Measurements from ENCODE around the gene KAT5.
"Not testable (repeated sequence)": the region's sequence is repeated elsewhere in the genome, so short reads cannot be mapped to it uniquely, and the experiment has no call there.

KAT5 gene

DNA sequence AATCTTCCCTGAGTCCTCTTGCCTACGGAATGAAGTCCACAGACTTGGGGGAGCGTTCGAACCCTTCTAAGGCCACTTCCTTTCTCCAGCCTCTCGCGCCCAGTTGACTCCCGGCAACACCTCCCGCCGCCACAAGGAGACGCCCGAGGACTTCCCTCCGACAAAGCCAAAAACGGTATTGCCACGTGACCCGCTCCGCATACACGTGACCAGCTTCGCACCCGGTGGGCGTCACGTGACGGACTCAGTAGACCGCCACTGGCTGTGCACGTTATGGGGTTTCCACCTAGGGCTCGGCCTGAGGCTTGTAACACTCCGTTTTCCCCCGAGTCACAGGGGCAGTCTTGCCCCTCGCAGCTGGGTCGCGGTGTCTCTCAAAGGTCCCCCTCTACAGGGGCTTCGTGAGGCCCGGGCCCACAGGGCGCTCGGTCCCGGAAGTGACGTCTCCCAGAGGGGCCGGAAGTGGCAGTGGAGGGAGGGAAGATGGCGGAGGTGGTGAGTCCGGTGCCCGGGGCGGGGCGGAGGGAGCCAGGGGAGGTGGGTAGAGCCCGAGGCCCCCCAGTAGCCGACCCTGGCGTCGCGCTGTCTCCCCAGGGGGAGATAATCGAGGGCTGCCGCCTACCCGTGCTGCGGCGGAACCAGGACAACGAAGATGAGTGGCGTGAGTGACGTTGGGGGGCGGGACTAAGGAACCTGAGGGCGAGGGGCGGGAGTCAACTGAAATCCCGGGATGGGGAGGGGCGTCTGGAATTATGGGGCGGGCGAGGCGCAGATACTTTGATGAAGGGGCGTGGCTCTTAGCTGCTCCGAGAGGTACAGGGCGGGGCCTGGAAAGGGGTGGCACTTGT is at the start of gene KAT5:
Gene KAT5, plus strand, starts transcription at position 468 of the 848 bp plus-strand sequence. Its CDS starts 16 bp downstream, at position 484.
- peak; percentile 99 for DNase-seq (ENCODE audit: low spot score)

DNA sequence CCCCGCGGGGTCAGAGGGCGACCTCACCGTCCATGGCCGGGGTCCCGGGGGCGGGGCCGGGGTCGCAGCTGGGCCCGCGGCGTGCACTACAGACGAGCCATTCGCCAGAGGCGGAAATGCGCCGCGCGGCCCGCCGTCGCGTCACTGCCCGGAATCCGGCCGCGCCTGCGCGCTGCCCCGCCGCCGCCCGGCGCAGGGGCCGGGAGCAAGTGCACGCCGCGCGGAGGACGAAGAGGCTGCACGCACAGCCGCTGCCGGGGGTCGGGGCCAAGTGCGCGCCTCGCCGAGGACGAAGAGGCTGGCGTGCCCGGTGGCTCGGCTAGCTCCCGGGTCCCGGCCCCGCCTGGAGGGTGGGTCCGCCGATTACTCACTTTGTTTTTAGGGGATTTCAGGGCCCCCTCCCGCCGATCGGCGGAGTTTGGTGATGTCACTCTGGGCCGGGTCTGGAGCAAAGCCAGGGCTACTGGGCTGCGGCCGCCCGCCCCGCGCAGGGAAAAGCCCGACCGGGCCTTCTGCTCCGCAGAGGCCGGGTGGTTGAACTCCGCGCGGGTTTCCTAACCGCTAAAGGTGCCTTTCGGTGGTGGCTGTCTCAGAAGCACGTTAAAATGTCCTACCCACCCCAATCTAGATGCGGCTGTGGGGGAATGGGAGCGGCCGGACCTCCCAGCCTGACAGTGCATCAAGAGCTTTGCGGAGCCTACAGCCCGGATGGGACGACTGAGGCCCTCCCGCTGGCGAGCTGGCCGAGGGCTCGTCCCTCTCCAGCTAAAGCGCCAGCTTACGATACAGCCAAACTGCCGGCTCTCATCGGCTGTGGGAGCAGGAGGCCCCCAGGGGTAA is 49.0 kb upstream of the KAT5 start, which contains the start of gene RELA:
Gene RELA, minus strand, starts transcription at position 118 of the 840 bp plus-strand sequence. Its CDS starts 84 bp downstream, at position 34.
- peak; percentile 92 for DNase-seq (ENCODE audit: low spot score)

DNA sequence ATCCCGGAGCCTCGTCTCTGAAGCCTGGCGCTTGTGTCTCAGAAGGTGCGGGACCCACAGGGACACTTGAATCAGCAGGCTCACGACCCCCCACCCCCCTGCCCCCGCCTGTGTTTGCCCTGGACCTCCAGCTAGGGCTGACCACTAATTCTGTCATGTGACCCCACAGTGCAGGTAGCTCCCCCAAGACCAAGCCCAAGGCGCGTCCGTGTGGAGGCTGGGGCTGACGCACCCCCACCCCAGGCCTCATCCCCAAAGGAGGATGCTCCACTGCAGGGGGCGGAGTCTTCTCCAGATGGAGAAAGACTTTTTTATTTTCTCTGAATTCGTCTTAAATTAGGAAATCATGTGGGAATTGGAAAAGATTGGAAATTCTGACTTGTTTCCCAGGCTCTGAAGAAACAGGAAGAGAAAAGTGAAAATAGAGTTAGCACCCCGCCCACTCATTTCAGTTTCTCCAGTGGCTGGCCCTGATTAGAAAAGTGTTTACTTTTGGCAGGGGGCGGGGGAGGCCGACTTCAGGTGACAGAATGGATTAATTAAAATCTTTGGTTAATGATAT is 48.3 kb upstream of the KAT5 start:
- DNase-seq (ENCODE audit: low spot score): peak; percentile 53

DNA sequence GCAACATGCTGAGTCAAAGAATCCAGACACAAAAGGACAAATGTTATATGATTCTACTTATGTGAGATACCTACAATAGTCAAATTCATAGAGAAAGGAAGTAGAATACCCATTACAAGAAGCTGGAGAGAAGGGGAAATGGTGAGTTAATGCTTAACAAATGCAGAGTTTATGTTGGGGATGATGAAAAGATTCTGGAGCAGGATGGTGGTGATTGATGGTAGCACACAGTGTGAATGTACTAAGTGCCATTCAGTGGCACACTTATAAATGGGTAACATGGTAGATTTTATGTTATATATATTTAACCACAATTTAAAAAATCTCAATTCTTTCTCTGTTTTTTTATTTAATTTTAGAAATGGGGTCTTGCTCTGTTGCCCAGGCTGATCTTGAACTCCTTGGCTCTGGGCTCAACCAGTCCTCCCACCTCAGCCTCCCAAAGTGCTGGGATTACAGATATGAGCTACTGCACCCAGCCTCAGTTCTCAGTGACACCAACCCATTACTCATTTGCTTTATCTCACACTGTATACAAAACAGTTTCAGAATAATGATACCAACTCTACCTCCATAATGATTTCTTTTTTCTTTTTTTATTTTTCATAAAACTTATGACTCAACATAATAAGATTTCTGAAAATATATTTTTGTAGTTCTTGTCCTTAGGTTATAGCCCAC is 39.7 kb upstream of the KAT5 start:
- no peak for DNase-seq (ENCODE audit: low spot score)

DNA sequence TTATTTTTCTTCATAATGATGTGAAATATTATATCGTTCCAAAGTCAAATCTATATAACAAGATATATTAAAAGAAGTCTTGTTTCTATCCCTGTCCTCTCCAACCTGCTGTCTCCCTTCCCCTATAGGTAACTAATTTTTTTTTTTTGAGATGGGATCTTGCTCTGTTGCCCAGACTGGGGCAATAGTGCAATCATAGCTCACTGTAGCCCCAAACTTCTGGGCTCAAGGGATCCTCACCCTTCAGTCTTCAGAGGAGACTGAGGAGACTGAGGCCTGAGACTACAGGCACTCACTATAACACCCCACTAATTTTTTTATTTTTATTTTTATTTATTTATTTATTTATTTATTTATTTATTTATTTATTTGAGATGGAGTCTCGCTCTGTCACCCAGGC is 39.1 kb upstream of the KAT5 start:
- DNase-seq (ENCODE audit: low spot score): no peak

DNA sequence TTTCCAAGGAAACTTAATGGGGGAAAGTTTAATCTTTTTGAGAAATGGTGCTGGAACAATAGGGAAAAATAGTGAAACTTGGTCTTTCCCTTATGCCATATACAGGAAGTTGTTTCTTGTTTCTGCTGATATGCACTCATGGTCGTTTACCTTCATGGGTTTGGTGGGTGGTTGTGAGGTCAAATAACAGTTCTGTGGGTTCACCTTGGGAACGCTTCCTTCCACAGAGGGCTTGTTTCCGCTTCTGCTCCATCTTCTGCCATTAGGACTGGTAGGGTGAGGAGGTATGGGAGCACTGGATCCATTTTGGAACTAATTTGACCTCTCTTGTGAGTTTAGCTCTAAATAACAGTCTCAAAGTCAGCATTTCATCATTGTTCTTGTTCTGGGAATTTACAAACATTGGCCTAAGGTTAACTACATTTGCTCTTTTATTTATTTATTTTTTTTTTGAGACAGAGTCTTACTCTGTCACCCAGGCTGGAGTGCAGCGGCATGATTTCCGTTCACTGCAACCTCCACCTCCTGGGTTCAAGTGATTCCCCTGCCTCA is 31.8 kb upstream of the KAT5 start:
- no peak for DNase-seq (ENCODE audit: low spot score)

DNA sequence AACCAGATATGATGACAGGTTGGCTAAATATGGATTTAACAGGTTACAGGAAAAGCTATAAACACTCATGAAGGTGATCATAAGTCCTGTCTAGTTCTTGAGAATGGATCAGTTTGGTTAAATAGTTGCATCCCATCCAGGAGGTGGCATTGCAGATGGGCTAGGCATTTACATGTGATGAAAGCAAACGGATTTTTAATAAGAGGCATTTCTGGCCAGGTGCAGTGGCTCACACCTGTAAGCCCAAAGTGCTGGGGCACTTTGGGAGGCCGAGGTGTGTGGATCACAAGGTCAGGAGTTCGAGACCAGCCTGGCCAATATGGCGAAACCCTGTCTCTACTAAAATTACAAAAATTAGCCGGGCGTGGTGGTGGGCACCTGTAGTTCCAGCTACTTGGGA is 28.6 kb upstream of the KAT5 start:
- DNase-seq (ENCODE audit: low spot score): not testable (repeated sequence)

DNA sequence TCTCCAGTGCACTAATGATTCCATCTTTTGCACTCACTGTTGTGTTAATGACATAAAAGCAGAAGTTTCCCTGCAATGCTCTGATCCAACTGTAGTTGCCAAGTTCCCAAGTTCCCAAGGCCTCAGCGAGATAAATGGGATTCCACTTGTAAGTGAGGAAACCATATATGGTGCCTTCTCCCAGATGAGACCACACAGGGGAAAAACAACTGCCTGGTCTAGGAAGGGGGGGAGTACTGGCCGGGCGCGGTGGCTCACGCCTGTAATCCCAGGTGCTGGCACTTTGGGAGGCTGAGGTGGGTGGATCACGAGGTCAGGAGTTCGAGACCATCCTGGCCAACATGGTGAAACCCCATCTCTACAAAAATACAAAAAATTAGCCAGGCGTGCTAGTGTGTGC is 26.1 kb upstream of the KAT5 start:
- no peak for DNase-seq (ENCODE audit: low spot score)

DNA sequence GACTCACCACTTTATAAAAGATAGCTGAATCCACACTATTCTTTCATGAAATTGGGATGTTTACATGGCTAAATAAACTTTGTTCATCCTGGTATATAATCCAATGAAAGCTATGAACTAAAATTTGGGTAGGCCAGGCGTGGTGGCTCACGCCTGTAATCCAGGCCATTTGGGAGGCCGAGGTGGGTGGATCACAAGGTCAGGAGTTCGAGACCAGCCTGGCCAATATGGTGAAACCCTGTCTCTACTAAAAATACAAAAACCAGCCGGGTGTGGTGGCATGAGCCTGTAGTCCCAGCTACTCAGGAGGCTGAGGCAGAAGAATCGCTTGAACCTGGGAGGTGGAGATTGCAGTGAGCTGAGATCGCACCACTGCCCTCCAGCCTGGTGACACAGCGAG is 20.2 kb upstream of the KAT5 start:
- DNase-seq (ENCODE audit: low spot score): not testable (repeated sequence)

DNA sequence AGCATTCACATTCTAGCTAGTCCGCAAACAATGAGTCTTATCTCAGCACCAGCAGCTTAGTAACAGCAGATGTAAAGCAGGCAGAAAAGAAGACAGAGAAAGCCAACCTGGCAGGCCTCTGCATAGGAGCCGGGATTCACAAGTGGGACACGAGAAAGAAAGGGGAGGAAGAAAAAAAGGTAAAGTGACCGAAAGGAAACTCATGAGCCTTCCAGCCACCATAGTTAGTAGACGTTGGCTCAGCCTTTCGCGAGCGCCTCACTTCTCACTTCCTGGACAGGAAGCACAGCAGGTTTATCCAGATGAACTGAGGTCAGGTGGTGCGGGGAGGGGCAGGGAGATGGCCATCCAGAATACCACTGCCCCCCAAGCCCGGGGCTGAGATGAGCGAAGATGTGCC is 19.7 kb upstream of the KAT5 start:
- no peak for DNase-seq (ENCODE audit: low spot score)

DNA sequence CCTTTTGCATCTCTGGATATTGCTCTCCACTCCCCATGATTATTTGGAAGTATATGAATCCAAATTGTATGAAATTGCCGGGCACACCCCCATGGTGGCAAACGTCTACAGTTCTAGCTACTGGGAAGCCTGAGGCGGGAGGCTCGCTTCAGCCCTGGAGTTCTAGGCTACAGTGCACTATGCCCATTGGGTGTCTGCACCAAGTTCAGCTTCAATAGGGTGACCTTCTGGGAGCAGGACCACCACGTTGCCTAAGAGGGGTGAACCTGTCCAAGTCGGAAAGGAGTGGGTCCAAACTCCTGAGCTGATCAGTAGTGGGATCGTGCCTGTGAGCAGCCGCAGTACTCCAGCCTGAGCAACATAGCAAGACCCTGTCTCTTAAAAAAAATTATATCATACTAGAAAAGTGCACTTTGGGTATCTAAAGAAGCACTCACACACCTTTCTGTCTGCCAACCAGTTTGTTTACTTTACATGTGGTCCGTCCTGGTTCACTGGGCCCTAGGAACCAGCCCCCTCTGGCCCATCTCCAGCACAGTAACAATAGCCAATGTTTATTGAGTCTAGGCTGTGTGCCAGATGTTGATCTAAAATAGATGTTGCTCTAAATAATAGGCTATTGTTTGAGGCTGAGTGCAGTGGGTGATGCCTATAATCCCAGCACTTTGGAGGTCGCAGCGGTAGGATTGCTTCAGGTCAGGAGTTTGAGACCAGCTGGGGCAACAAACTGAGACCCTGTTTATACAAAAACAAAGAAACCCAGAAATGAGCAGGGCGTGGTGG is 16.4 kb upstream of the KAT5 start:
- no peak for DNase-seq (ENCODE audit: low spot score)

DNA sequence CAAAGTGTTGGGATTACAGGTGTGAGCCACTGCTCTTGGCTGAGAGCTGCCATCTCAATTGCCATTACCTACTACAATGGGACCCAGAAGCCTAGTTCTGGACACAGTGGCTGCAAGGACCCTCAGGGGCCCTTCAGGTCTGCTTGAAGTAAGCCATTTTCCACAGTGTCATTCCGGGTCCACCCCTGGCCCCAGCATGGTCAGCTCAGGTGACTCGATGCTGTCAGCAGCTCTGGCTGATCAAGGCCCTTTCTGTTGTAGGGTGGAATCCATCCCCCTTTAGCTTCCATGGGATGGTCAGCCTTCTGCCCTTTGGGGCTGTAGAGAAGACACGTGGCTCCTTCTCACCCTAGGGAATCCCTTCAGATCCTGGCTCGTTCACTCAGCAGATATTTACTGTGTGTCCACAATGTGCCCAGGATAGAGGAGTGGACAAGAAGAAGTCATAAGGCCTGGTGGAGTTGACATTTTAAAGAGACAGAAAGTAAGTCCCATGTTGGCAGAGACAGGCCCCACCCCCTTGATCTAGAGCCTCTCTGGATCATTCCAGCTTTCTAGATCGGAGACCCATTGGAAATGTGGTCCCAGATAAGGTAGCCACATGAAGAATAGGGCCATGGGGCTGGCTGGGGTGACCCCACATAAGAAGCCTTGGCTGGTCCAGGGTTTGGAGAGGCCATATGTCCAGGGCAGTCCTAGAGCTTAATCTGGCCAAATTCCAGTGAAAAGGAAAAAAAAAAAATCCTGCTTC is 15.1 kb upstream of the KAT5 start:
- DNase-seq (ENCODE audit: low spot score): no peak

DNA sequence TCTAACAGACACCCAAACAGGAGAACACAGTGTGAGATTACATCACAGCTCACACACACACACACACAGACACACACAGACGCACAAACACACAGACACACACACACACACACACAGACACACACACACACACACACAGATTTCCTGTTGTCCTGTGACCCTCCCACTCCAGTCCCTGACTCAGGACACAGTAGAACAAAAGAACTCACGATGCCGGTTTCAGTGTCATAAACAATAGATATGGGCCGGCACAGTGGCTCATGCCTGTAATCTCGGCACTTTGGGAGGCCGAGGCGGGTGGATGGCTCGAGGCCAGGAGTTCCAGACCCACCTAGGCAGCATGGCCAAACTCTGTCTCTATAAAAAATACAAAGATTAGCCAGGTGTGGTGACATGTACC is 13.8 kb upstream of the KAT5 start:
- no peak for DNase-seq (ENCODE audit: low spot score)

DNA sequence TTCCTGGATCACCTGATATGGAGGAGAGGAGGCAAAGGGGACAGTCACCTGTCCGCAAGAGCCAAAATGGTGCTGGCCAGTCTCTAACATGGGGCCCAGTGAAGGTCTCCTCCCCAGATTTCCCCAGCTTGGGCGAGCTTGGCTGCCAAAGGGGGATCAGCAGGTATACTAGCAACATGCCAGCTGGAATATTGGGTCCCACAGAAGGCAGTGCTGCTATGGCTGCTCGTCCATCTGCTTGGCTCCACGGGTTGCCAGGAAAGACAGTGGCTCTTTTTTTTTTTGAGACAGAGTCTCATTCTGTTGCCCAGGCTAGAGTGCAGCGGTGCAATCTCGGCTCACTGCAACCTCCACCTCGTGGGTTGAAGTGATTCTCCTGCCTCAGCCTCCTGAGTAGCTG is 12.7 kb upstream of the KAT5 start:
- no peak for DNase-seq (ENCODE audit: low spot score)

DNA sequence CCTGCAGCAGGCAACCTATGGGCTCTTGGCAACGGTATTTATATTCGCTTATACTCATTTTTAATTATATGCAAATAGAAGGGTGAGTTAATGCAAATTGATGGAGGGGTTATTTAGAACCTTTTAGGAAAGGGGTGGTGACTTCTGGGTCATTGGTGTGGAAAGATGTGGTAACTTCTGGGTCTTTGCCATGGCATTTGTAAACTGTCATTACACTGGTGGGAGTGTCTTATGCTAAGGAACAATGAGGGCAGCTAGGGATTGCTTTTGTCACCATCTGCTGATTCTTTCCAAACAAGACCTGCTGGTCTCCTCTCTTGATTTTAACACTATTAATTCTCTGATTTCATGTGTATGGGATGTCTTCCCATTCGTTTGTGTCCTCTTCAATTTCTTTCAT is 11.7 kb upstream of the KAT5 start:
- no peak for DNase-seq (ENCODE audit: low spot score)

DNA sequence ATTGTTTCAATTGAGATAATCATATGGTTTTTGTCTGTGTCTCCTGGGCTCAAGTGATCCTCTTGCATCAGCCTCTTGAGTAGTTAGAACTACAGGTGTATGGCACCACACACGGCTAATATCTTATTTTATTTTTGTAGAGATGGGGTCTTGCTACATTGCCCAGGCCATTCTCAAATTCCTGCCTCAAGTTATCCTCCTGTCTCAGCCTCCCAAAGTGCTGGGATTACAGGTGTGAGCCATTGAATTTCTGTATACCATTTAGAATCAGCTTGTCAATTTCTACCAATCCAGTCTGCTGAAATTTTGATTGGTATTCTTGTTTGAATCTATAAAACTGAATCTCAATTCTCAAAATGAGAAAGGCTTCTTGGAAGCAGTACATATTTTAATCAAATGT is 10.4 kb upstream of the KAT5 start:
- no peak for DNase-seq (ENCODE audit: low spot score)

DNA sequence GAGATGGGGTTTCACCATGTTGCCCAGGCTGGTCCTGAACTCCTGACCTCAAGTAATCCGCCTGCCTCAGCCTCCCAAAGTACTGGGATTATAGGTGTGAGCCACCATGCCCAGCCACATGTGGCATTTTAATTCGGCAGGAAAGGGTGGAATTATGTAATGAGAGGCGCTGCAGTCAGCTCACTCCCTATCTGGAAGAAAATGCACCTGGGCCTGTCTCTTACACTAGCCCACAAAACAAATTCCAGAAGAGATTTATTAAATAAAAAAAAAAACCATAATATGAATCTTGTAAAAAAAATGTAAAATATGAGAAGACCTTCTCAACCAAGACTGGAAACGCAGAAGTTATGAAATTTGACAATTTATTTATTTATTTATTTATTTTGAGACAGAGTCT is 8.2 kb upstream of the KAT5 start:
- DNase-seq (ENCODE audit: low spot score): no peak

DNA sequence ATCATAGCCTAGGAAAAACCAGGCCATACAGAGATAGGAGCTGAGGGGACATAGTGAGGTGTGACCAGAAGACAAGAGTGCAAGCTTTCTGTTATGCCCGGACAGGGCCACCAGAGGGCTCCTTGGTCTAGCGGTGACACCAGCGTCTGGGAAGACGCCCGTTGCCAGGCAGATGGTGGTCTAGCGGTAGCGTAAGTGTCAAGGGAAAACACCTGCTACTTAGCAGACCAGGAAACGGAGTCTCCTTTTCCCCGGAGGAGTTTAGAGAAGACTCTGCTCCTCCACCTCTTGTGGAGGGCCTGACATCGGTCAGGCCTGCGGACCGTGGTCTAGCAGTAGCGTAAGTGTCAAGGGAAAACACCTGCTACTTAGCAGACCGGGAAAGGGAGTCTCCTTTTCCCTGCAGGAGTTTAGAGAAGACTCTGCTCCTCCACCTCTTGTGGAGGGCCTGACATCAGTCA is 5.7 kb upstream of the KAT5 start:
- peak; percentile 47 for DNase-seq (ENCODE audit: low spot score)

DNA sequence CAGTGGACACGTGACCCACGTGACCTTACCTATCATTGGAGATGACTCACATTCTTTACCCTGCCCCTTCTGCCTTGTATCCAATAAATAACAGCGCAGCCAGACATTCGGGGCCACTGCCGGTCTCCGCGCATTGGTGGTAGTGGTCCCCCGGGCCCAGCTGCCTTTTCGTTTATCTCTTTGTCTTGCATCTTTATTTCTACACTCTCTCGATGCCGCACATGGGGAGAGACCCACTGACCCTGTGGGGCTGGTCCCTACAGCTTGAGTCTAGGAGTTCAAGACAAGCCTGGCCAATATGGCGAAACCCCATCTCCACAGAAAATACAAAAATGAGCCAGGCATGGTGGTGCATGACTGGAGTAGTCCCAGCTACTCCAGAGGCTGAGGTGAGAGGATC is 5.0 kb upstream of the KAT5 start:
- not testable (repeated sequence) for DNase-seq (ENCODE audit: low spot score)

DNA sequence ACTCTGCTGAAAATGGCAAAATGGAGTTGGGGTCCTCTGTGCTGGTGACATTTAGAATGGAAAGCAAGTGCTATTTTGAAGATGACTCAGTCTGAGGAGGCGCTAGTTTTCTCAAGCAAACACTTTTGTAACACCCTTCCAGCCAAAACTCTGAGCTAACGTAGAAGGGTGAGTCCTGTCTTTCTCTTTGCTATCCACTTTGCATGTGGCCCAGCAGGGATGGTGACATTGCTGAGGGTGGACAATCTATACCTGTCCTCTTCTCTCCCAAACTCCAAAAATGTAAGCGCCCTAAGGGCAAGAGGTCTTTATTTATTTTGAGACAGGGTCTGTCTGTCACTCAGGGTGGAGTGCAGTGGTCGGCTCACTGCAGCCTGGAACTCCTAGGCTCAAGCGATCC is 3.6 kb upstream of the KAT5 start:
- DNase-seq (ENCODE audit: low spot score): no peak
